ENCODE measurements around the gene SLC9A6. TPM values are rescaled to one million over a fixed set of nuclear protein-coding genes. Genes with fewer than 3 reads are reported as not detected.

SLC9A6 gene
- total and polyA plus RNA-seq, 2 of the 8 experiments (the other 6 are each of a cell fraction or from before 2014, with no cell fraction given): 8.0 to 14.1 TPM

DNA sequence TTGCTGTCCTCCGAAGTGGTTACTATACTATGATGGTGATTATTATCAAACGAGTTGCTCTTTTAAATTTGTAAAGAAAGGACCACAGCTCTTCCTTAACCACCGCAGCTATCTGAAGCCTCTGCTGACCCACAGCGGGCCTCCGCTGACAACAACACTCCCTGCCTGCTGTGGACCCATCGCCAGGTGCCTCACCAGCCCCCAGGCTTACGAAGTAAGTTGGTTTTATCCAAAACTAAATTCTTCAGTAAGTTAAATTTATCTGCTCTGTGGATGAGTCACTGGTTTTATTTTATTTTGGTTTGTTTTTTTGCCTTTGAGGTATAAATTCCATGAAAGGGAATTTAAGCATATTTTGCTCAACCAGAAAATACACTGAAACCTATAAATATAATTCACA, 54.7 kb downstream of the SLC9A6 start:
- no peaks in the 10 kb centered on the region for H3K23me2 ChIP-seq (ENCODE audit: low read depth, low read length)
- no peaks in the 10 kb centered on the region for H3K79me2 ChIP-seq (ENCODE audit: control insufficient read depth in 1 of 2, insufficient read depth in 2 of 2, low read length in 2 of 2)
- H4K91ac ChIP-seq (replicated peaks; ENCODE audit: insufficient read length, low read length): no peak overlapping the region
- no peak for DNase-seq (ENCODE audit: low read depth in 1 of 2, low spot score in 2 of 2)
- no peak overlapping the region for H2BK15ac ChIP-seq (ENCODE audit: low read length)
- H2AK5ac ChIP-seq (ENCODE audit: low read depth, low read length): no peak overlapping the region
- H4K5ac ChIP-seq (ENCODE audit: insufficient read length, low read depth, low read length): no peak overlapping the region
- CTCF ChIA-PET (ENCODE audit: partially characterized antibody): interaction anchor here (1.3 kb wide), 1 partner anchor 15 kb away, joined by 5 read pairs; no protein-coding TSS in a partner anchor
- FAIRE-seq: no peak
- WGBS, 2 experiments (ENCODE audit: extremely low coverage in 1 of 2, insufficient coverage in 1 of 2, insufficient read length in 1 of 2, insufficient replicate concordance in 2 of 2, low coverage in 1 of 2, low lambda C conversion rate in 2 of 2, missing lambda C conversion rate in 1 of 2): 98% methylated on average over 7 of the region's 7 CpGs; no CpG with 5 or more reads in 1 of the 2 experiments
- H3K4me2 ChIP-seq (ENCODE audit: insufficient read depth in 1 of 2, low read depth in 2 of 2, low read length in 2 of 2): no peak overlapping the region
- no peak overlapping the region for H3K56ac ChIP-seq (replicated peaks; ENCODE audit: insufficient read length, low read depth, low read length)
- TF ChIP-seq GTF2F1 (IDR thresholded peaks at IDR 0.05; ENCODE audit: borderline replicate concordance, low read depth, low read length): no peak
- H2BK20ac ChIP-seq (ENCODE audit: low read length): no peak overlapping the region
- H3K4me3 ChIP-seq (ENCODE audit: extremely low read depth in 1 of 4, insufficient read depth in 2 of 4, low read depth in 3 of 4, low read length in 4 of 4): no peak overlapping the region
- no peak overlapping the region for H3K18ac ChIP-seq (ENCODE audit: extremely low read depth, low read length)
- no peaks in the 10 kb centered on the region for H3K27me3 ChIP-seq (replicated peaks in 1 of 4; ENCODE audit: control insufficient read depth in 3 of 4, extremely low read depth in 1 of 4, insufficient read depth in 3 of 4, low read length in 3 of 4)
- H4K20me1 ChIP-seq (replicated peaks in 1 of 2; ENCODE audit: control insufficient read depth in 1 of 2, insufficient read depth in 2 of 2, low read length in 2 of 2): no peaks in the 10 kb centered on the region
- no peak overlapping the region for H3K14ac ChIP-seq (ENCODE audit: insufficient read length)
- POLR2A ChIA-PET (ENCODE audit: partially characterized antibody): interaction anchor here (1.8 kb wide), 1 partner anchor 10 kb away, joined by 3 read pairs; no protein-coding TSS in a partner anchor
- H3K27ac ChIP-seq (ENCODE audit: low read depth, low read length): no peak overlapping the region
- no peak overlapping the region for H2BK120ac ChIP-seq (replicated peaks; ENCODE audit: low read depth, low read length)
- H3K4ac ChIP-seq (replicated peaks; ENCODE audit: insufficient read length, low read depth, low read length): no peak overlapping the region
- no peak overlapping the region for H4K8ac ChIP-seq (ENCODE audit: extremely low read depth, insufficient read depth, low read length)
- no peak overlapping the region for H2AFZ ChIP-seq (ENCODE audit: low read length)
- H3K9me3 ChIP-seq (ENCODE audit: insufficient read depth in 2 of 2, low read depth in 1 of 2, low read length in 1 of 2): no peaks in the 10 kb centered on the region
- H3K9ac ChIP-seq (replicated peaks in 1 of 4; ENCODE audit: extremely low read depth in 1 of 4, low read depth in 3 of 4, low read length in 3 of 4): no peak overlapping the region
- H2BK5ac ChIP-seq (ENCODE audit: low read depth, low read length): no peak overlapping the region
- H2BK12ac ChIP-seq (ENCODE audit: low read depth, low read length): no peak overlapping the region
- peaks cover 0 to 3% (median 0%) of the 10 kb centered on the region in 4 experiments; a peak in 1 of 8 replicates for H3K36me3 ChIP-seq (ENCODE audit: control insufficient read depth in 2 of 4, insufficient read depth in 4 of 4, low read length in 3 of 4)
- H3K79me1 ChIP-seq (ENCODE audit: low read depth, low read length): no peaks in the 10 kb centered on the region
- H3K23ac ChIP-seq (ENCODE audit: insufficient read length): no peak overlapping the region
- no peaks in the 10 kb centered on the region for H3K4me1 ChIP-seq (replicated peaks in 1 of 4; ENCODE audit: control insufficient read depth in 3 of 4, insufficient read depth in 4 of 4, low read length in 3 of 4)
